Glutamatergic neuron (in vitro differentiated cells): ENCODE data around the gene SMC5. TPM values are rescaled to one million over a fixed set of nuclear protein-coding genes. Genes with fewer than 3 reads are reported as not detected.

Experiments
- DNase-seq: peaks from one replicate; pipeline ENCODE4 v3.0.0; 2022
- H3K27ac Mint-ChIP-seq: one replicate; pipeline ENCODE4 v1.8.0; 2020; ENCODE audit warnings: mild to moderate bottlenecking, mixed read lengths, inconsistent platforms; ENCODE audit not compliant: unreplicated experiment
- H3K27me3 Mint-ChIP-seq: one replicate; pipeline ENCODE4 v1.8.0; 2020; ENCODE audit warnings: mild to moderate bottlenecking, moderate library complexity, mixed read lengths, inconsistent platforms; ENCODE audit not compliant: unreplicated experiment
- H3K36me3 Mint-ChIP-seq: one replicate; pipeline ENCODE4 v1.8.0; 2020; ENCODE audit warnings: mild to moderate bottlenecking, mixed read lengths, inconsistent platforms; ENCODE audit not compliant: unreplicated experiment
- H3K4me1 Mint-ChIP-seq: one replicate; pipeline ENCODE4 v1.8.0; 2020; ENCODE audit warnings: mild to moderate bottlenecking, low read depth, mixed read lengths, inconsistent platforms; ENCODE audit not compliant: unreplicated experiment
- H3K4me3 Mint-ChIP-seq: one replicate; pipeline ENCODE4 v1.8.0; 2020; ENCODE audit warnings: mild to moderate bottlenecking, mixed read lengths, inconsistent platforms; ENCODE audit not compliant: unreplicated experiment
- H3K9me3 Mint-ChIP-seq: one replicate; pipeline ENCODE4 v1.8.0; 2020; ENCODE audit warnings: mild to moderate bottlenecking, moderate library complexity, mixed read lengths, inconsistent platforms; ENCODE audit not compliant: unreplicated experiment
- CTCF ChIP-seq: fragments of 200-600 bp; sonication (generic); IDR thresholded peaks from one replicate; pipeline ENCODE4 v1.5.0; 2021; ENCODE audit not compliant: partially characterized antibody, unreplicated experiment
- total RNA-seq: library from RNA; stranded (reverse); fragmentation: NEBNext Ultra II Directional; extraction: Animal tissue kit (Norgen Biotek cat#: 25700); gene quantifications from one replicate; pipeline ENCODE4 v1.2.1, GENCODE V29; 2021; ENCODE audit not compliant: unreplicated experiment

Gene SMC5
- total RNA-seq, 1 donor from 2014 or later = 16.5 TPM

- Mint-ChIP-seq H3K4me1 (no peaks in the 10 kb centered on the region), H3K27ac (no peak overlapping the region)
These were observed 108.6 kb downstream of the SMC5 start for GRCh38 chr9:70367305-70367930.

GRCh38 chr9:70374962-70375618 lies 116.3 kb downstream of the SMC5 start:
- H3K27me3 Mint-ChIP-seq = no peaks in the 10 kb centered on the region
- TF ChIP-seq CTCF = no peak
- no peak overlapping the region for H3K4me3 Mint-ChIP-seq
- no peaks in the 10 kb centered on the region for H3K36me3 Mint-ChIP-seq
- no peak for DNase-seq
- H3K4me1 Mint-ChIP-seq = no peaks in the 10 kb centered on the region
- no peaks in the 10 kb centered on the region for H3K9me3 Mint-ChIP-seq
- no peak overlapping the region for H3K27ac Mint-ChIP-seq

More at GRCh38 chr9:70367305-70367930, 108.6 kb downstream of the SMC5 start:
- no peaks in the 10 kb centered on the region for H3K36me3 Mint-ChIP-seq
- TF ChIP-seq CTCF = no peak
- no peaks in the 10 kb centered on the region for H3K9me3 Mint-ChIP-seq
- H3K27me3 Mint-ChIP-seq = no peaks in the 10 kb centered on the region
- no peak for DNase-seq
- no peak overlapping the region for H3K4me3 Mint-ChIP-seq

- H3K9me3 Mint-ChIP-seq = no peaks in the 10 kb centered on the region
- H3K36me3 Mint-ChIP-seq = no peaks in the 10 kb centered on the region
- no peak overlapping the region for H3K4me3 Mint-ChIP-seq
- H3K27me3 Mint-ChIP-seq = no peaks in the 10 kb centered on the region
- H3K27ac Mint-ChIP-seq = no peak overlapping the region
- no peak for DNase-seq
- no peak for TF ChIP-seq CTCF
- H3K4me1 Mint-ChIP-seq = no peaks in the 10 kb centered on the region
These were observed 123.4 kb downstream of the SMC5 start for GRCh38 chr9:70382046-70382708.

- Mint-ChIP-seq H3K27ac (no peak overlapping the region), H3K27me3 (no peaks in the 10 kb centered on the region), H3K4me1 (no peaks in the 10 kb centered on the region), H3K4me3 (no peak overlapping the region), H3K9me3 (no peaks in the 10 kb centered on the region), H3K36me3 (no peaks in the 10 kb centered on the region)
- TF ChIP-seq CTCF = no peak
- DNase-seq = no peak
These were observed 124.2 kb downstream of the SMC5 start for GRCh38 chr9:70382709-70383605.
